GM18511 (cell line): Measurements from ENCODE around the gene CD164.
"Not testable (repeated sequence)": the region's sequence is repeated elsewhere in the genome, so short reads cannot be mapped to it uniquely, and the experiment has no call there.

Experiments
- ATAC-seq: cut with Tn5 transposase; IDR thresholded peaks from one replicate; pipeline ENCODE4 v1.9.1; 2021; ENCODE audit warnings: mild to moderate bottlenecking, moderate library complexity; ENCODE audit not compliant: unreplicated experiment

Gene CD164

GRCh38 chr6:109377717-109378116 lies 4.5 kb downstream of the CD164 start:
- no peak for ATAC-seq

GRCh38 chr6:109374326-109374892 lies 7.9 kb downstream of the CD164 start:
- no peak for ATAC-seq

- ATAC-seq, result peak; percentile 94
These were observed 8.5 kb downstream of the CD164 start for GRCh38 chr6:109373762-109374161.

- peak; percentile 10 for ATAC-seq
These were observed 8.9 kb downstream of the CD164 start for GRCh38 chr6:109373331-109373730.

GRCh38 chr6:109372130-109372529 lies 10.1 kb downstream of the CD164 start:
- ATAC-seq, result no peak

GRCh38 chr6:109370792-109371191 lies 11.5 kb downstream of the CD164 start:
- ATAC-seq, result no peak

GRCh38 chr6:109370336-109370735 lies 11.9 kb downstream of the CD164 start:
- ATAC-seq, result no peak

- ATAC-seq, result no peak
These were observed 12.5 kb downstream of the CD164 start for GRCh38 chr6:109369728-109370127.

GRCh38 chr6:109364382-109365078 lies 17.7 kb downstream of the CD164 start:
- ATAC-seq, result not testable (repeated sequence)

GRCh38 chr6:109363753-109364152 lies 18.5 kb downstream of the CD164 start:
- ATAC-seq, result no peak

- ATAC-seq, result no peak
These were observed 20.0 kb downstream of the CD164 start for GRCh38 chr6:109362102-109362884.

- ATAC-seq, result no peak
These were observed 21.5 kb downstream of the CD164 start for GRCh38 chr6:109360791-109361190.

GRCh38 chr6:109360281-109360680 lies 22.0 kb downstream of the CD164 start:
- ATAC-seq, result no peak

- no peak for ATAC-seq
These were observed 23.0 kb downstream of the CD164 start for GRCh38 chr6:109359248-109359647.

- no peak for ATAC-seq
These were observed 24.1 kb downstream of the CD164 start for GRCh38 chr6:109358204-109358603.

GRCh38 chr6:109356237-109356636 lies 26.0 kb downstream of the CD164 start:
- ATAC-seq, result no peak

- ATAC-seq, result no peak
These were observed 30.8 kb downstream of the CD164 start for GRCh38 chr6:109351231-109352130.

GRCh38 chr6:109349419-109349987 lies 32.8 kb downstream of the CD164 start:
- no peak for ATAC-seq

GRCh38 chr6:109348226-109348625 lies 34.0 kb downstream of the CD164 start:
- ATAC-seq, result no peak

- ATAC-seq, result no peak
These were observed 34.5 kb downstream of the CD164 start for GRCh38 chr6:109347779-109348178.

GRCh38 chr6:109345986-109346385 lies 36.3 kb downstream of the CD164 start:
- ATAC-seq, result no peak
